Measurements from ENCODE around the gene NME7. TPM values are rescaled to one million over a fixed set of nuclear protein-coding genes. Genes with fewer than 3 reads are reported as not detected.

NME7 gene
- total RNA-seq, 1 experiment from 2014 or later, result 34.2 TPM

DNA sequence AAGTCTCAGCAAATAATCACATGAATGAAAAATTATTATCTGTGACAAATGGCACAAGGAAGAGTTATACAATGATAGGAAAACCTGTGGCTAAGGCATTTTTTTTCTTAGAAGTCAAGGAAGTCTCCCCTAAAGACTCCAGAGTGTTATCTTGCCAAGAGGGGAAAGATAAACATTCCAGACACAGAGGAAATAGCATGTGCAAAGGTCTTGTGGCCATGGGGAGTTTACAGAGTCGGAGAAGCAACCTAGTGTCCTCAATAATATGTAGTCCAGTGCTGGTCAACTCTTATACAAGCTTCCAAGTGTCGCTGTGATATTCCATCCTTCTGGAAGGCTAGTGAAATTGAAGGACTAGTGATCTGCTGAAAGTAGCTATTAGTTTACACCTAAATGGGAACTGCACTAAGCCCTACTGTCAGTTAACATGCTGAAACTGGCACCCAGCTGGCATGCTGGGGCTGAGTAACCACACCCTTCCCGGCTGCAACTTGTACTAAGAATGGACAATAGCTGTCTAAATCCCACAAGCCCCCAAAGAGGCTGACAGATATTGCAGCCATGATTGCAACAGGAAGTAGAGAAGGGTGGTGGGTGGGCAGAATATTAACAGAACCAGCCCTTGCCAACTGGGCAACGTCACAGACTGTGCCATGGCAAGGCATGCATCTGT lies 272.6 kb downstream of the NME7 start:
- no TSS peak for BruUV-seq (replicated peaks)
- CTCF ChIA-PET, result no interaction called here
- no peak for DNase-seq (ENCODE audit: low spot score)
- intact Hi-C loops (cut with micrococcal nuclease; ENCODE audit: unreplicated experiment), result no loop called here
- H3K27me3 ChIP-seq (replicated peaks; ENCODE audit: insufficient read depth, low read depth, low read length, poor library complexity), result no peaks in the 10 kb centered on the region
- TF ChIP-seq CTCF (conservative IDR thresholded peaks at IDR 0.05; ENCODE audit: low read depth, low read length) (no peak), EZH2 (IDR thresholded peaks at IDR 0.05; ENCODE audit: borderline replicate concordance, low read depth, low read length, poor library complexity, severe bottlenecking) (no peak)
- no peaks in the 10 kb centered on the region for H3K9me3 ChIP-seq (ENCODE audit: low read depth, low read length, poor library complexity, severe bottlenecking)
- H3K27ac ChIP-seq (ENCODE audit: low read depth, low read length, poor library complexity, severe bottlenecking), result no peak overlapping the region
- H3K4me3 ChIP-seq (ENCODE audit: low read depth, low read length, poor library complexity, severe bottlenecking), result no peak overlapping the region
- H3K4me1 ChIP-seq (ENCODE audit: insufficient read depth, low read length, poor library complexity, severe bottlenecking), result no peaks in the 10 kb centered on the region
- POLR2A ChIA-PET (ENCODE audit: low non-redundant PET), result interaction anchor here (0.5 kb wide), 1 partner anchor 139 kb away, joined by 3 read pairs; no protein-coding TSS in a partner anchor
- no peaks in the 10 kb centered on the region for H3K36me3 ChIP-seq (ENCODE audit: insufficient read depth, low read length, poor library complexity, severe bottlenecking)

- Histone ChIP-seq H3K36me3 (ENCODE audit: insufficient read depth, low read length, poor library complexity, severe bottlenecking) (no peaks in the 10 kb centered on the region), H3K4me3 (ENCODE audit: low read depth, low read length, poor library complexity, severe bottlenecking) (no peak overlapping the region), H3K27ac (ENCODE audit: low read depth, low read length, poor library complexity, severe bottlenecking) (no peak overlapping the region), H3K4me1 (ENCODE audit: insufficient read depth, low read length, poor library complexity, severe bottlenecking) (no peaks in the 10 kb centered on the region), H3K27me3 (replicated peaks; ENCODE audit: insufficient read depth, low read depth, low read length, poor library complexity) (no peaks in the 10 kb centered on the region), H3K9me3 (ENCODE audit: low read depth, low read length, poor library complexity, severe bottlenecking) (no peaks in the 10 kb centered on the region)
- ChIA-PET CTCF (no interaction called here), POLR2A (ENCODE audit: low non-redundant PET) (no interaction called here)
- intact Hi-C loops (cut with micrococcal nuclease; ENCODE audit: unreplicated experiment), result no loop called here
- no TSS peak for BruUV-seq (replicated peaks)
- TF ChIP-seq EZH2 (IDR thresholded peaks at IDR 0.05; ENCODE audit: borderline replicate concordance, low read depth, low read length, poor library complexity, severe bottlenecking) (no peak), CTCF (conservative IDR thresholded peaks at IDR 0.05; ENCODE audit: low read depth, low read length) (no peak)
- no peak for DNase-seq (ENCODE audit: low spot score)
These were observed 275.2 kb downstream of the NME7 start for GRCh38 chr1:169092399-169092798.

GRCh38 chr1:169091480-169091941 lies 276.1 kb downstream of the NME7 start:
- POLR2A ChIA-PET (ENCODE audit: low non-redundant PET), result no interaction called here
- DNase-seq (ENCODE audit: low spot score), result no peak
- TF ChIP-seq EZH2 (IDR thresholded peaks at IDR 0.05; ENCODE audit: borderline replicate concordance, low read depth, low read length, poor library complexity, severe bottlenecking) (no peak), CTCF (conservative IDR thresholded peaks at IDR 0.05; ENCODE audit: low read depth, low read length) (no peak)

More at GRCh38 chr1:169091480-169091941, 276.1 kb downstream of the NME7 start:
- intact Hi-C loops (cut with micrococcal nuclease; ENCODE audit: unreplicated experiment), result no loop called here
- Histone ChIP-seq H3K4me1 (ENCODE audit: insufficient read depth, low read length, poor library complexity, severe bottlenecking) (no peaks in the 10 kb centered on the region), H3K4me3 (ENCODE audit: low read depth, low read length, poor library complexity, severe bottlenecking) (no peak overlapping the region), H3K27me3 (replicated peaks; ENCODE audit: insufficient read depth, low read depth, low read length, poor library complexity) (no peaks in the 10 kb centered on the region), H3K27ac (ENCODE audit: low read depth, low read length, poor library complexity, severe bottlenecking) (no peak overlapping the region), H3K9me3 (ENCODE audit: low read depth, low read length, poor library complexity, severe bottlenecking) (no peaks in the 10 kb centered on the region), H3K36me3 (ENCODE audit: insufficient read depth, low read length, poor library complexity, severe bottlenecking) (no peaks in the 10 kb centered on the region)
- CTCF ChIA-PET, result no interaction called here
- BruUV-seq (replicated peaks), result no TSS peak

Data from A673 (cell line).